MCF 10A (cell line): Measurements from ENCODE around the gene ARL6IP4. TPM values are rescaled to one million over a fixed set of nuclear protein-coding genes. Genes with fewer than 3 reads are reported as not detected.

Experiments
- BruUV-seq: library from RNA; stranded (reverse); fragments of 400-500 nt; replicated peaks from 2 replicates; lab custom pipeline; 2021; lab: Mats Ljungman, UMichigan
- CTCF ChIA-PET: fragments of 300-600 bp; sonication (Branson Sonifier 250); formaldehyde crosslinking; extraction: SDS; loops from one replicate; lab custom pipeline; 2021; ENCODE audit warnings: antibody characterized with exemption, inconsistent platforms; lab: Yijun Ruan, JAX
- POLR2A ChIA-PET: fragments of 300-600, 350-650 bp; sonication (Branson Sonifier 250); formaldehyde crosslinking; extraction: SDS; loops from one replicate; lab custom pipeline; 2020; ENCODE audit warnings: antibody characterized with exemption, inconsistent platforms; lab: Yijun Ruan, JAX
- DNase-seq: peaks from one replicate; pipeline ENCODE4 v3.0.0-alpha.2; 2018; ENCODE audit not compliant: unreplicated experiment
- H3K27ac Mint-ChIP-seq: one replicate; pipeline ENCODE4 v1.8.0; 2022; ENCODE audit warnings: mild to moderate bottlenecking, low read depth, mixed read lengths; ENCODE audit not compliant: unreplicated experiment
- H3K27me3 Mint-ChIP-seq: one replicate; pipeline ENCODE4 v1.8.0; 2022; ENCODE audit warnings: mixed read lengths; ENCODE audit not compliant: insufficient read depth, unreplicated experiment
- H3K36me3 Mint-ChIP-seq: one replicate; pipeline ENCODE4 v1.8.0; 2022; ENCODE audit warnings: mild to moderate bottlenecking, moderate library complexity, mixed read lengths; ENCODE audit not compliant: insufficient read depth, unreplicated experiment
- H3K4me1 Mint-ChIP-seq: one replicate; pipeline ENCODE4 v1.8.0; 2022; ENCODE audit warnings: mixed read lengths; ENCODE audit not compliant: insufficient read depth, unreplicated experiment
- H3K4me3 Mint-ChIP-seq: one replicate; pipeline ENCODE4 v1.8.0; 2022; ENCODE audit warnings: mild to moderate bottlenecking, moderate library complexity, mixed read lengths; ENCODE audit not compliant: unreplicated experiment
- H3K9me3 Mint-ChIP-seq: one replicate; pipeline ENCODE4 v1.8.0; 2022; ENCODE audit warnings: mixed read lengths; ENCODE audit not compliant: unreplicated experiment
- CTCF ChIP-seq: fragments of 200-600 bp; IDR thresholded peaks from one replicate; pipeline ENCODE4 v1.8.0; 2022; ENCODE audit warnings: antibody characterized with exemption, mild to moderate bottlenecking; ENCODE audit not compliant: unreplicated experiment
- intact Hi-C: fragments of 100-400 bp; cut with micrococcal nuclease; formaldehyde crosslinking; loops from 2 replicates; pipeline ENCODE4 v1.14.1; 2022
- total RNA-seq: library from RNA; stranded (reverse); gene quantifications from 2 replicates; pipeline ENCODE4 v1.2.3, GENCODE V29; 2022

Gene ARL6IP4
- total RNA-seq, 1 experiment from 2014 or later = 198 TPM

DNA sequence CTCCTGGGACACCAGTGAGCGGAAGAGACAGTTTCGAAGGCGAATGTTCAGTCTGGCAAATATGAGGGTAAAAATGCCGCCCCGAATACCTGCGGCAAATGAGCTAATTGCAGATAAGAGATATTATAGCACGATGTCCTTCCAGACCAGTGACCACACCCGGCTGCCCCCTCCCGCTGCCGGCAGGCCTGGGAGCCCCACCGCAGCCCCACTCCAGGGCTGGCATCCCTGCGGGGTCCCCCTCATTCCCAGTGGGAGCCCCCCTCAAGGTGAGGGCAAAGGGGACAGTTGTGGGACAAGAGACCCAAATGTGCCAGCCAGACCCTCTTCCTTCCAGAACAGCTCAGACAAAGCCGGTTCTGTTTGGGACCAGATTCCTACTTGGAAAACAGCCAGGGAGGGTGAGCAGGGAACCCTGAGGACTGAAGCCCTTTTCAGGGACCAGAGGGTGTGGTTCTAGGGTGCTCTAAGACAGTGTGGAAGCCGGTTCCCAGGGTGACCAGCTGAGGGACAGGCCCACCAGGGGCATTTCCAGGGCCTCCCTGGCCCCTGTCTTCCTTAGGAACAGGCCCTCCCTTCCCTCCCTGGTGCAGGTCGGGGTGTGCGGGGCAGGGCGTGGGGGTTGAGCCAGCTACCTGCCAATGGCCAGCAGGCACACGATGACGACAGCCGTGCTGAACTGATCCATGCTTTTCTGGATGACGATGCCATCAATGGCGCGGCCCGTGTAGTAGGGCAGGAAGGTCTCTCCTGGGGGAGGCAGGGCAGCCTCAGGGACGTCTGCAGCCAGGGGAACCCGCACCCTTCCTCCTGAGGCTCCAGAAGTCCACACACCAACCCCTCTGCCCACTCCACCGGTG is 30.4 kb upstream of the ARL6IP4 start:
- no peak for TF ChIP-seq CTCF
- Mint-ChIP-seq H3K27me3 (no peaks in the 10 kb centered on the region), H3K4me1 (peaks cover 28% of the 10 kb centered on the region), H3K4me3 (no peak overlapping the region), H3K9me3 (no peaks in the 10 kb centered on the region), H3K36me3 (no peaks in the 10 kb centered on the region), H3K27ac (no peak overlapping the region)
- BruUV-seq = no TSS peak
- ChIA-PET CTCF (interaction anchor here (0.5 to 15.1 kb wide), 9 partner anchors 13 to 157 kb away, joined by 3 to 230 read pairs (median 4); no protein-coding TSS in a partner anchor), POLR2A (interaction anchor here (0.7 to 11.2 kb wide), 5 partner anchors 32 to 201 kb away, joined by 3 to 240 read pairs (median 3); partner anchors contain the start of genes PITPNM2 and VPS37B)
- DNase-seq = no peak
- intact Hi-C loops = loop anchor here (5.0 kb wide), 1 partner anchor 198 kb away; the partner anchor contains the start of gene DENR

GRCh38 chr12:122951406-122951805 is 29.1 kb upstream of the ARL6IP4 start:
- DNase-seq = peak; percentile 77
- no peak for TF ChIP-seq CTCF
- no peaks in the 10 kb centered on the region for H3K27me3 Mint-ChIP-seq
- no peaks in the 10 kb centered on the region for H3K9me3 Mint-ChIP-seq
- H3K36me3 Mint-ChIP-seq = no peaks in the 10 kb centered on the region
- peaks cover 17% of the 10 kb centered on the region for H3K4me1 Mint-ChIP-seq
- no peak overlapping the region for H3K4me3 Mint-ChIP-seq
- ChIA-PET CTCF (interaction anchor here (0.6 to 15.1 kb wide), 11 partner anchors 13 to 158 kb away, joined by 3 to 230 read pairs (median 4); no protein-coding TSS in a partner anchor), POLR2A (interaction anchor here (0.7 to 2.2 kb wide), 9 partner anchors 57 to 725 kb away, joined by 3 to 10 read pairs (median 4); no protein-coding TSS in a partner anchor)
- H3K27ac Mint-ChIP-seq = peak overlapping the region; percentile 27
- intact Hi-C loops = loop anchor here (5.0 kb wide), 1 partner anchor 199 kb away; the partner anchor contains the start of gene DENR
- BruUV-seq = no TSS peak

DNA sequence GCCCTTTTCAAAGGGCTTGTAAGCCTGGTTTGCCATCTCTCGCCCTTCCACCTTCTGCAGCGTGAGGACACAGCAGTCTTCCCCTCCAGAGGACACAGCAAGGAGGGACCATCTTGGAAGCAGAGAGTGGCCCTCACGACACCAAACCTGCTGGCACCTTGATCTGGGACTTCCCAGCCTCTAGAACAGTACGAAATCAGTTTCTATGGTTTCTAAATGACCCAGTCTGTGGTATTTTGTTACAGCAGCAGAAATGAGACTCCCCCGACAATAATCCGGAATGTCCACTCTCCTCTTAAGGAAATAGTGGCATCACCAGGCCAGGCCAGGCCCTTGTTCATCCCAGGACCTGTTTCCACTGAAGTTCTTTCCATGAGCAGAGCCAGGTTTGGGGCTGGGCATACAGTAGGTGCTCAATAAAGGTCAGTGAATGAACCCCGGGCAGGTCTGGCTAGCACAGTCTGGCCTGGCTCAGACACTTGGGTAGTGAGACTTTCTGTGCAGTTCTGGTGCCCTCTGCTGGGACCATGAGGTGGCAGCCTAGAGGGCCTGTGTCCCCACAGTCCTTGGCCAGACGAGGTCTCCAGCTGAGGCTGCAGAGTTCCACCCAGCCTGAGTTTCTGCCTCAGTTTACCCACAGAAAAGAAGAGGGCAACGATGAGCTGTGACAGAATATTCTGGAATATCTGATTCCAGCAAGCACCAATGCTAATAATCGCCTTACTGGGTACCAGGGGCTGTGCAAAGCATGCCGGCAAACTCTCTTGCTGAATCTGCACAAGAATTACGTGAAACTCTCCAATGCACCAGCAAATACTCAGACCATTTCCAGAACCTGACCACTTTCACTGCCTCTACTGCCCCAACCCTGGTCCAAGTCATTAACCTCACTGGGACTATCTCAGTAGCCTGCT is 28.2 kb upstream of the ARL6IP4 start:
- intact Hi-C loops = loop anchor here (1.0 to 5.0 kb wide), 4 partner anchors 92 to 314 kb away; partner anchors contain the start of gene DENR
- peaks cover 8% of the 10 kb centered on the region for H3K4me1 Mint-ChIP-seq
- no peaks in the 10 kb centered on the region for H3K36me3 Mint-ChIP-seq
- no peaks in the 10 kb centered on the region for H3K27me3 Mint-ChIP-seq
- ChIA-PET POLR2A (interaction anchor here (0.8 to 2.2 kb wide), 7 partner anchors 58 to 159 kb away, joined by 3 to 10 read pairs (median 4); no protein-coding TSS in a partner anchor), CTCF (interaction anchor here (0.6 to 15.1 kb wide), 25 partner anchors 9 to 907 kb away, joined by 3 to 230 read pairs (median 4); partner anchors contain the start of gene ABCB9)
- DNase-seq = peak; percentile 81
- no TSS peak for BruUV-seq
- TF ChIP-seq CTCF = peak; percentile 87
- H3K4me3 Mint-ChIP-seq = no peak overlapping the region
- no peak overlapping the region for H3K27ac Mint-ChIP-seq
- H3K9me3 Mint-ChIP-seq = no peaks in the 10 kb centered on the region
